IMR-90 (cell line): ENCODE measurements around the gene LHPP. TPM values are rescaled to one million over a fixed set of nuclear protein-coding genes. Genes with fewer than 3 reads are reported as not detected.

Experiments used
- ATAC-seq: fragments of 200-7000 bp; cut with Tn5 transposase; 2 replicates; pipeline ENCODE4 v1.9.1; 2020; ENCODE audit warnings: low read depth, mild to moderate bottlenecking, moderate library complexity
- BruUV-seq: library from RNA; stranded (reverse); fragments of 400-500 nt; replicated peaks from 2 replicates; lab custom pipeline; 2021; lab: Mats Ljungman, UMichigan
- CTCF ChIA-PET: fragments of 300-600 bp; formaldehyde crosslinking; extraction: SDS; loops from one replicate; lab custom pipeline; 2021; ENCODE audit warnings: antibody characterized with exemption; lab: Yijun Ruan, JAX
- POLR2A ChIA-PET: fragments of 300-600 bp; sonication (Branson Sonifier 250); formaldehyde crosslinking; loops from one replicate; lab custom pipeline; 2022; ENCODE audit warnings: antibody characterized with exemption; ENCODE audit not compliant: unreplicated experiment; lab: Charles Lee
- DNase-seq: peaks from one replicate; pipeline ENCODE4 v3.0.0; 2013
- H2AFZ ChIP-seq: replicated peaks from 2 replicates; pipeline ENCODE3; 2013; ENCODE audit warnings: low read length, mild to moderate bottlenecking; ENCODE audit not compliant: poor library complexity
- H2AK5ac ChIP-seq: 2 replicates; pipeline ENCODE4 v1.6.1; 2013; ENCODE audit warnings: low read depth, low read length, inconsistent platforms
- H2AK9ac ChIP-seq: replicated peaks from 2 replicates; pipeline ENCODE3; 2013; ENCODE audit warnings: mild to moderate bottlenecking, low read depth, low read length, moderate library complexity; ENCODE audit not compliant: poor library complexity
- H2BK120ac ChIP-seq: 2 replicates; pipeline ENCODE4 v1.6.1; 2013; ENCODE audit warnings: low read depth, low read length, inconsistent platforms
- H2BK15ac ChIP-seq: 3 replicates; pipeline ENCODE4 v1.6.1; 2013; ENCODE audit warnings: low read depth, low read length, inconsistent platforms
- H2BK20ac ChIP-seq: 2 replicates; pipeline ENCODE4 v1.6.1; 2013; ENCODE audit warnings: low read depth, mild to moderate bottlenecking, inconsistent platforms, low read length, moderate library complexity
- H2BK5ac ChIP-seq: 2 replicates; pipeline ENCODE4 v1.6.1; 2013; ENCODE audit warnings: mild to moderate bottlenecking, low read depth, low read length, inconsistent platforms; ENCODE audit not compliant: poor library complexity, severe bottlenecking
- H3K14ac ChIP-seq: replicated peaks from 2 replicates; pipeline ENCODE4 v1.6.1; 2013; ENCODE audit warnings: low read depth, low read length, inconsistent platforms
- H3K18ac ChIP-seq: 2 replicates; pipeline ENCODE4 v1.6.1; 2013; ENCODE audit warnings: low read depth, low read length, control low read depth
- H3K23ac ChIP-seq: 2 replicates; pipeline ENCODE4 v1.6.1; 2013; ENCODE audit warnings: low read depth, low read length, inconsistent platforms
- H3K27ac ChIP-seq: 2 replicates; pipeline ENCODE4 v1.5.1; 2013; ENCODE audit warnings: mild to moderate bottlenecking, control low read depth, low read length; ENCODE audit not compliant: insufficient read depth
- H3K27me3 ChIP-seq: 2 replicates; pipeline ENCODE4 v1.6.1; 2013; ENCODE audit warnings: low read length; ENCODE audit not compliant: control insufficient read depth, insufficient read depth
- H3K36me3 ChIP-seq: 2 replicates; pipeline ENCODE4 v1.6.1; 2013; ENCODE audit warnings: low read length, mixed read lengths; ENCODE audit not compliant: control insufficient read depth, insufficient read depth
- H3K4ac ChIP-seq: 2 replicates; pipeline ENCODE4 v1.6.1; 2013; ENCODE audit warnings: low read depth, low read length, inconsistent platforms
- H3K4me1 ChIP-seq: 2 replicates; pipeline ENCODE4 v1.6.1; 2013; ENCODE audit warnings: low read length, mixed read lengths; ENCODE audit not compliant: control insufficient read depth, insufficient read depth
- H3K4me2 ChIP-seq: 2 replicates; pipeline ENCODE4 v1.6.1; 2013; ENCODE audit warnings: low read depth, mild to moderate bottlenecking, control low read depth, low read length, moderate library complexity
- H3K4me3 ChIP-seq: 2 replicates; pipeline ENCODE4 v1.5.1; 2013; ENCODE audit warnings: low read depth, mild to moderate bottlenecking, control low read depth, low read length, moderate library complexity; ENCODE audit not compliant: insufficient read depth
- H3K56ac ChIP-seq: 2 replicates; pipeline ENCODE4 v1.6.1; 2013; ENCODE audit warnings: low read length, inconsistent platforms; ENCODE audit not compliant: insufficient read depth; ENCODE audit errors: extremely low read depth
- H3K79me1 ChIP-seq, 2 experiments: 2 replicates each; pipeline ENCODE4 v1.6.1; 2013; ENCODE audit warnings: low read length in 2 of 2, inconsistent platforms in 1 of 2, low read depth in 1 of 2
- H3K9ac ChIP-seq: 2 replicates; pipeline ENCODE4 v1.6.1; 2013; ENCODE audit warnings: low read depth, low read length, control low read depth
- H3K9me1 ChIP-seq: 2 replicates; pipeline ENCODE4 v1.6.1; 2013; ENCODE audit warnings: low read length, inconsistent platforms; ENCODE audit not compliant: insufficient read depth
- H3K9me3 ChIP-seq: 2 replicates; pipeline ENCODE4 v1.6.1; 2013; ENCODE audit warnings: low read length; ENCODE audit not compliant: control insufficient read depth, insufficient read depth
- H4K20me1 ChIP-seq: 2 replicates; pipeline ENCODE4 v1.6.1; 2013; ENCODE audit warnings: low read length, inconsistent platforms; ENCODE audit not compliant: insufficient read depth
- H4K5ac ChIP-seq: 2 replicates; pipeline ENCODE4 v1.6.1; 2013; ENCODE audit warnings: mild to moderate bottlenecking, low read depth, low read length, control low read depth
- H4K8ac ChIP-seq, 2 experiments: 2 replicates each; pipeline ENCODE4 v1.6.1; 2013; ENCODE audit warnings: low read depth in 2 of 2, low read length in 2 of 2, control low read depth in 1 of 2, inconsistent platforms in 1 of 2
- H4K91ac ChIP-seq: 2 replicates; pipeline ENCODE4 v1.6.1; 2013; ENCODE audit warnings: low read depth, low read length, inconsistent platforms; ENCODE audit not compliant: insufficient read depth
- BHLHE40 ChIP-seq: fragments of 150-350 bp; IDR thresholded peaks from 2 replicates; pipeline ENCODE4 v1.6.1; 2016; ENCODE audit warnings: mild to moderate bottlenecking, low read depth, low read length
- CEBPB ChIP-seq: IDR thresholded peaks from 2 replicates; pipeline ENCODE4 v1.6.1; 2012; ENCODE audit warnings: low read depth, low read length, improper control_type of control experiment
- CHD1 ChIP-seq: IDR thresholded peaks from 2 replicates; pipeline ENCODE4 v1.6.1; 2012; ENCODE audit warnings: low read depth, low read length, improper control_type of control experiment
- ELK1 ChIP-seq: fragments of 150-350 bp; IDR thresholded peaks from 2 replicates; pipeline ENCODE4 v1.6.1; 2016; ENCODE audit warnings: low read depth, mild to moderate bottlenecking, low read length, moderate library complexity, borderline replicate concordance
- FOS ChIP-seq: fragments of 150-350 bp; IDR thresholded peaks from 2 replicates; pipeline ENCODE4 v1.6.1; 2016; ENCODE audit warnings: low read depth, low read length
- MAFK ChIP-seq: IDR thresholded peaks from 2 replicates; pipeline ENCODE4 v1.6.1; 2012; ENCODE audit warnings: low read depth, low read length, improper control_type of control experiment
- MAZ ChIP-seq: IDR thresholded peaks from 2 replicates; pipeline ENCODE4 v1.6.1; 2012; ENCODE audit warnings: low read depth, mild to moderate bottlenecking, low read length, improper control_type of control experiment, moderate library complexity, borderline replicate concordance
- MXI1 ChIP-seq: IDR thresholded peaks from 2 replicates; pipeline ENCODE4 v1.6.1; 2012; ENCODE audit warnings: low read depth, mild to moderate bottlenecking, low read length, moderate library complexity, borderline replicate concordance
- NFE2L2 ChIP-seq: fragments of 150-350 bp; IDR thresholded peaks from 2 replicates; pipeline ENCODE4 v1.6.1; 2016; ENCODE audit warnings: low read depth, mild to moderate bottlenecking, low read length
- POLR2A ChIP-seq: IDR thresholded peaks from 2 replicates; pipeline ENCODE4 v1.6.1; 2012; ENCODE audit warnings: mild to moderate bottlenecking, low read depth, low read length
- RAD21 ChIP-seq: IDR thresholded peaks from 2 replicates; pipeline ENCODE4 v1.6.1; 2012; ENCODE audit warnings: low read length, improper control_type of control experiment
- RCOR1 ChIP-seq: IDR thresholded peaks from 2 replicates; pipeline ENCODE4 v1.6.1; 2012; ENCODE audit warnings: mild to moderate bottlenecking, low read length, improper control_type of control experiment; ENCODE audit not compliant: insufficient replicate concordance
- RFX5 ChIP-seq: IDR thresholded peaks from 2 replicates; pipeline ENCODE4 v1.8.0; 2012; ENCODE audit warnings: low read depth, mild to moderate bottlenecking, low read length, moderate library complexity
- SMC3 ChIP-seq: fragments of 150-350 bp; IDR thresholded peaks from 2 replicates; pipeline ENCODE4 v1.6.1; 2016; ENCODE audit warnings: low read depth, mild to moderate bottlenecking, antibody characterized with exemption, low read length, moderate library complexity
- WGBS, 2 experiments: methylation state at CpG; one replicate each; pipeline versions ENCODE4 v1.1.5 to v1.1.7; 2013; ENCODE audit warnings: missing lambda C conversion rate in 2 of 2; ENCODE audit not compliant: insufficient read length in 1 of 2; ENCODE audit errors: extremely low coverage in 2 of 2; 5-methylcytosine and 5-hydroxymethylcytosine counted together
- dilution Hi-C: fragments of 300-500 bp; cut with HindIII; formaldehyde crosslinking; loops from one replicate; pipeline ENCODE4 v1.14.3; 2018; ENCODE audit warnings: low sequenced_read_pairs; ENCODE audit not compliant: unreplicated experiment
- in situ Hi-C: fragments of 300-500 bp; cut with MboI; formaldehyde crosslinking; loops from 3 replicates; pipeline ENCODE4 v1.14.3; 2019; ENCODE audit warnings: low sequenced_read_pairs, inconsistent platforms, mixed read lengths
- intact Hi-C: fragments of 100-400 bp; cut with micrococcal nuclease; formaldehyde crosslinking; loops from 2 replicates; pipeline ENCODE4 v1.10.0; 2022
- polyA plus RNA-seq, 3 experiments: library from polyadenylated mRNA; depleted of rRNA; stranded (reverse); fragments of >200 nt; gene quantifications; 2 replicates each; pipeline ENCODE4 v1.2.3, GENCODE V29; 2012; ENCODE audit warnings: low replicate concordance in 1 of 3
- total RNA-seq: library from RNA; depleted of rRNA; stranded (reverse); fragments of >200 nt; gene quantifications from 2 replicates; pipeline ENCODE4 v1.2.3, GENCODE V29; 2012
- TF ChIP-seq, protein P1 (sequence below): fragments of 150-350 bp; IDR thresholded peaks from 2 replicates; pipeline ENCODE4 v1.6.1; 2017; ENCODE audit warnings: mild to moderate bottlenecking, antibody characterized with exemption, low read length, low read depth
- TF ChIP-seq, protein P2 (sequence below): conservative IDR thresholded peaks from 2 replicates; pipeline ENCODE4 v1.5.1; 2012; ENCODE audit warnings: mild to moderate bottlenecking, low read depth, low read length, improper control_type of control experiment

LHPP gene
- total and polyA plus RNA-seq, 2 of the 4 experiments (the other 2 are of a cell fraction): 2.7 to 8.3 TPM

- Histone ChIP-seq H3K36me3 (no peaks in the 10 kb centered on the region), H2BK120ac (no peak overlapping the region), H2AFZ (no peak overlapping the region), H3K56ac (no peak overlapping the region), H3K4me2 (no peak overlapping the region), H2AK5ac (no peak overlapping the region), H3K4ac (no peak overlapping the region), H3K9me3 (no peaks in the 10 kb centered on the region), H3K9ac (no peak overlapping the region), H4K5ac (no peak overlapping the region), H3K4me1 (no peaks in the 10 kb centered on the region), H3K9me1 (no peaks in the 10 kb centered on the region), H4K8ac (no peak overlapping the region), H3K14ac (no peak overlapping the region), H2BK20ac (no peak overlapping the region), H3K79me1 (no peaks in the 10 kb centered on the region), H3K23ac (no peak overlapping the region), H2BK5ac (no peak overlapping the region), H4K91ac (no peak overlapping the region), H3K4me3 (no peak overlapping the region), H3K18ac (no peak overlapping the region), H3K27ac (no peak overlapping the region), H2BK15ac (no peak overlapping the region), H3K27me3 (no peaks in the 10 kb centered on the region), H2AK9ac (no peak overlapping the region), H4K20me1 (no peaks in the 10 kb centered on the region)
- ATAC-seq (no peak), DNase-seq (no peak)
- WGBS, 2 experiments: 47% methylated on average over 8 of the region's 23 CpGs; no CpG with 5 or more reads in 1 of the 2 experiments
- ChIA-PET CTCF (no interaction called here), POLR2A (no interaction called here)
- no TSS peak for BruUV-seq
- dilution Hi-C loops (no loop called here), intact Hi-C loops (no loop called here), in situ Hi-C loops (no loop called here)
- TF ChIP-seq SMC3: no peak
- TF ChIP-seq NFE2L2: no peak
- no peak for TF ChIP-seq CHD1
- TF ChIP-seq POLR2A: no peak
- no peak for TF ChIP-seq MAFK
- no peak for TF ChIP-seq MXI1
- TF ChIP-seq BHLHE40: no peak
- no peak for TF ChIP-seq CEBPB
- TF ChIP-seq FOS: no peak
- no peak for TF ChIP-seq ELK1
- TF ChIP-seq RCOR1: no peak
- no peak for TF ChIP-seq RFX5
- TF ChIP-seq RAD21: no peak
- TF ChIP-seq MAZ: no peak
- TF ChIP-seq, protein P1, sequence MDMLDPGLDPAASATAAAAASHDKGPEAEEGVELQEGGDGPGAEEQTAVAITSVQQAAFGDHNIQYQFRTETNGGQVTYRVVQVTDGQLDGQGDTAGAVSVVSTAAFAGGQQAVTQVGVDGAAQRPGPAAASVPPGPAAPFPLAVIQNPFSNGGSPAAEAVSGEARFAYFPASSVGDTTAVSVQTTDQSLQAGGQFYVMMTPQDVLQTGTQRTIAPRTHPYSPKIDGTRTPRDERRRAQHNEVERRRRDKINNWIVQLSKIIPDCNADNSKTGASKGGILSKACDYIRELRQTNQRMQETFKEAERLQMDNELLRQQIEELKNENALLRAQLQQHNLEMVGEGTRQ: no peak
- TF ChIP-seq, protein P2, sequence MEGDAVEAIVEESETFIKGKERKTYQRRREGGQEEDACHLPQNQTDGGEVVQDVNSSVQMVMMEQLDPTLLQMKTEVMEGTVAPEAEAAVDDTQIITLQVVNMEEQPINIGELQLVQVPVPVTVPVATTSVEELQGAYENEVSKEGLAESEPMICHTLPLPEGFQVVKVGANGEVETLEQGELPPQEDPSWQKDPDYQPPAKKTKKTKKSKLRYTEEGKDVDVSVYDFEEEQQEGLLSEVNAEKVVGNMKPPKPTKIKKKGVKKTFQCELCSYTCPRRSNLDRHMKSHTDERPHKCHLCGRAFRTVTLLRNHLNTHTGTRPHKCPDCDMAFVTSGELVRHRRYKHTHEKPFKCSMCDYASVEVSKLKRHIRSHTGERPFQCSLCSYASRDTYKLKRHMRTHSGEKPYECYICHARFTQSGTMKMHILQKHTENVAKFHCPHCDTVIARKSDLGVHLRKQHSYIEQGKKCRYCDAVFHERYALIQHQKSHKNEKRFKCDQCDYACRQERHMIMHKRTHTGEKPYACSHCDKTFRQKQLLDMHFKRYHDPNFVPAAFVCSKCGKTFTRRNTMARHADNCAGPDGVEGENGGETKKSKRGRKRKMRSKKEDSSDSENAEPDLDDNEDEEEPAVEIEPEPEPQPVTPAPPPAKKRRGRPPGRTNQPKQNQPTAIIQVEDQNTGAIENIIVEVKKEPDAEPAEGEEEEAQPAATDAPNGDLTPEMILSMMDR: no peak
These were observed 31.7 kb downstream of the LHPP start for GRCh38 chr10:124493214-124493882.
